Esophagus muscularis mucosa (tissue), 3 donors: ENCODE results near the gene THBD.

Experiments used
- CTCF ChIP-seq, 3 experiments: fragments of 200-600 bp in 2 of 3; fragments of 450-650 bp in 1 of 3; sonication (generic) in 2 of 3; IDR thresholded peaks; one replicate each; pipeline ENCODE4 v1.5.1; 2017 to 2019; ENCODE audit warnings: antibody characterized with exemption in 3 of 3, mild to moderate bottlenecking in 2 of 3, moderate library complexity in 1 of 3
- POLR2A ChIP-seq: fragments of 450-650 bp; IDR thresholded peaks from one replicate; pipeline ENCODE4 v1.6.1; 2017; ENCODE audit warnings: antibody characterized with exemption, moderate library complexity, mild to moderate bottlenecking, low read depth

DNA sequence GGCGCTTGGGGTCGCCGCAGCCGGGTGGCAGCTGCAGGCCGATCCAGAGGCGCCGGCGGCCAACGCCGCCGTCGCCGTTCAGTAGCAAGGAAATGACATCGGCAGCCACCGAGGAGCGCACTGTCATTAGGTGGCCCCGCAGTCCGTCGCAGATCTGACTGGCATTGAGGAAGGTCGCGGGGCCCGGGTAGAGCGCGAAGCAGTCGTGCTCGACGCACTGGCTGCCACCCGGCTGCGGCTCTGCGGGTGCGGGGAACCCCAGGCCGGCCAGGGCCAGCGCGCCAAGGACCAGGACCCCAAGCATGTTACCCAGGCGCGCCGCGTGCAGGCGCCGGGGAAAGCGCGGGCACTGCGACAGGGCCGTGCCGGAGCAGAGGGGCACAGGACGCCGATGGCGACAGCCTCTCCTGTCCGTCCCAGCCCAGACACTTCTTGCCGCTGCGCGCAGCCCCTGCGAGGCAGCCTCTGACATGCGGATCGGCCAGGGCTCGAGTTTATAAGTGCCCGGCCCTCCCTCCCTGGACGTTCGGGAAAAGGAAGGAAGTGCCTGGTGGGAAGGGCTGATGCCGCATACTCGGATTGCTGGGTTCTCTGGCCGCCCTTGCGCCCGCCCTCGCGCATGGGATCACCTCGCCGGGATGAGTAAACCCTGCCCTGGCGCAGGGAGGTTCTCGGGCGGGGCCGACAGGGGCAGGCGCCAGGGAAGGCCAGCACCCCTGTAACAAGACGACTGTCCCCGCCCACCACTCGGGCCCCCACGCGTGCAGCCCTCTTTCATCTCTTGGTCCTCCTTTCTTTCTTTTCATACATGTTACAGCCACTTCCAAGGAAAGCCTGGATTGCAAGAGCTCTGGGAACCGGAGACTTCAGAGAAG, at the start of gene THBD:
- TF ChIP-seq CTCF (IDR thresholded peaks at IDR 0.05) (no peak), POLR2A (peak; percentile 52)
